ENCODE data around the gene HIPK3.

DNA sequence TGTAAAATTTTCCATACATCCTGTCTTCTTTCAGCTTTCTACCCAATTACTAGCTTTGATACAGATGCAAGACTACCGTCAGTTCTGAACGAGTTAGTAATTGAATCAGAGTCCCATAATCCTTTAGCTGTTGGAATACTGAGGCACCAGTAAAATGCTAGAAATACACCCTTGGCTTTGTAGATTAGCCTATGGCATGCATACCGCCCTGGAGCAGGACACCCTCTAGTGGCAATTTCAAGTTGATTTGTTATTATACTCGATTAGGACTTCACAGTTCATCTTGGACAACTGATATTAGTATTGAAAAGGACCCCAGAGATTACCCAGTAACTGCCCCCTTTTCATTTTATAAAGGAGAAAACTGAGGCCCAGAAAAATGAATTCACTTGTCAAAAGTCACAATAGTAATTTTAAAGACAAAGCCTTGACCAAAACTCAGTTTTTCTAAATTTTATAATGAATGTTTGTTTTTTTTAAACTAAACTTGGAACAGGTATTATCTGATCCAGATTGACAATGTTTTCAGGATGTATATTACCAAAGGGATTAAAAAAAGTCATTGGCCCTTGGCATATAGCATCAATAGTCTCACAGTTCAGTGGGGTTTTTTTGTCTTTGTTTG, 72.6 kb downstream of the HIPK3 start:
- no peak for TF ChIP-seq TAF1 (IDR thresholded peaks at IDR 0.05; ENCODE audit: low read depth)
- TF ChIP-seq SMC3 (conservative IDR thresholded peaks at IDR 0.05; ENCODE audit: poor library complexity): peak; percentile 59
- TF ChIP-seq CTCF (IDR thresholded peaks at IDR 0.05; ENCODE audit: poor library complexity, severe bottlenecking): peak; percentile 60

Data from neural cell (in vitro differentiated cells).